GM19023 (cell line): Measurements from ENCODE around the gene EPHX1.
"Not testable (repeated sequence)": the region's sequence is repeated elsewhere in the genome, so short reads cannot be mapped to it uniquely, and the experiment has no call there.

Source experiments
- ATAC-seq: cut with Tn5 transposase; IDR thresholded peaks from one replicate; pipeline ENCODE4 v1.9.1; 2021; ENCODE audit warnings: mild to moderate bottlenecking, moderate library complexity; ENCODE audit not compliant: unreplicated experiment

Gene EPHX1

GRCh38 chr1:225815526-225816178 lies 5.7 kb downstream of the EPHX1 start:
- no peak for ATAC-seq

GRCh38 chr1:225816643-225817538 lies 7.0 kb downstream of the EPHX1 start:
- no peak for ATAC-seq

GRCh38 chr1:225817611-225818061 lies 7.7 kb downstream of the EPHX1 start:
- ATAC-seq = no peak

- ATAC-seq = no peak
Measured at GRCh38 chr1:225818229-225818628, 8.3 kb downstream of the EPHX1 start.

GRCh38 chr1:225819346-225820192 lies 9.6 kb downstream of the EPHX1 start:
- ATAC-seq = no peak

GRCh38 chr1:225820522-225821120 lies 10.7 kb downstream of the EPHX1 start:
- no peak for ATAC-seq

GRCh38 chr1:225822655-225823403 lies 12.9 kb downstream of the EPHX1 start:
- no peak for ATAC-seq

- ATAC-seq = no peak
Measured at GRCh38 chr1:225823811-225824261, 13.9 kb downstream of the EPHX1 start.

- no peak for ATAC-seq
Measured at GRCh38 chr1:225824533-225824941, 14.6 kb downstream of the EPHX1 start.

GRCh38 chr1:225825078-225825477 lies 15.2 kb downstream of the EPHX1 start:
- no peak for ATAC-seq

- ATAC-seq = no peak
Measured at GRCh38 chr1:225825607-225826007, 15.7 kb downstream of the EPHX1 start.

GRCh38 chr1:225827076-225827475 lies 17.2 kb downstream of the EPHX1 start:
- ATAC-seq = no peak

GRCh38 chr1:225828706-225829345 lies 18.9 kb downstream of the EPHX1 start:
- no peak for ATAC-seq

- no peak for ATAC-seq
Measured at GRCh38 chr1:225830841-225831240, 20.9 kb downstream of the EPHX1 start.

- ATAC-seq = no peak
Measured at GRCh38 chr1:225834417-225835329, 24.7 kb downstream of the EPHX1 start.

GRCh38 chr1:225835856-225836255 lies 25.9 kb downstream of the EPHX1 start:
- no peak for ATAC-seq

- not testable (repeated sequence) for ATAC-seq
Measured at GRCh38 chr1:225836296-225836695, 26.4 kb downstream of the EPHX1 start.

- ATAC-seq = no peak
Measured at GRCh38 chr1:225838793-225839192, 28.9 kb downstream of the EPHX1 start.
